Measurements from ENCODE around the gene ATG9A.

The ATG9A gene

GRCh38 chr2:219199470-219200211, 29.8 kb downstream of the ATG9A start:
- Histone ChIP-seq H3K27me3 (replicated peaks; ENCODE audit: control insufficient read depth, insufficient read depth, low read length) (no peaks in the 10 kb centered on the region), H3K4me3 (replicated peaks; ENCODE audit: low read depth, low read length) (no peak overlapping the region), H3K36me3 (ENCODE audit: control insufficient read depth, insufficient read depth, low read length) (no peaks in the 10 kb centered on the region)
- no peak for DNase-seq (ENCODE audit: extremely low read depth, insufficient read length)
- no peak for TF ChIP-seq CTCF (IDR thresholded peaks at IDR 0.05; ENCODE audit: insufficient read depth, low read length, poor library complexity, severe bottlenecking)

- Histone ChIP-seq H3K27me3 (replicated peaks; ENCODE audit: control insufficient read depth, insufficient read depth, low read length) (no peaks in the 10 kb centered on the region), H3K4me3 (replicated peaks; ENCODE audit: low read depth, low read length) (no peak overlapping the region)
- DNase-seq (ENCODE audit: extremely low read depth, insufficient read length): no peak
Observed at GRCh38 chr2:219198974-219199373, 30.5 kb downstream of the ATG9A start.

GRCh38 chr2:219197388-219197787, 32.0 kb downstream of the ATG9A start:
- no peaks in the 10 kb centered on the region for H3K36me3 ChIP-seq (ENCODE audit: control insufficient read depth, insufficient read depth, low read length)
- no peak for TF ChIP-seq CTCF (IDR thresholded peaks at IDR 0.05; ENCODE audit: insufficient read depth, low read length, poor library complexity, severe bottlenecking)
- DNase-seq (ENCODE audit: extremely low read depth, insufficient read length): no peak

More at GRCh38 chr2:219198974-219199373, 30.5 kb downstream of the ATG9A start:
- TF ChIP-seq CTCF (IDR thresholded peaks at IDR 0.05; ENCODE audit: insufficient read depth, low read length, poor library complexity, severe bottlenecking): no peak
- H3K36me3 ChIP-seq (ENCODE audit: control insufficient read depth, insufficient read depth, low read length): no peaks in the 10 kb centered on the region

GRCh38 chr2:219186754-219187456, 42.5 kb downstream of the ATG9A start:
- Histone ChIP-seq H3K36me3 (ENCODE audit: control insufficient read depth, insufficient read depth, low read length) (peaks cover 18% of the 10 kb centered on the region), H3K4me3 (replicated peaks; ENCODE audit: low read depth, low read length) (no peak overlapping the region), H3K27me3 (replicated peaks; ENCODE audit: control insufficient read depth, insufficient read depth, low read length) (no peaks in the 10 kb centered on the region)
- DNase-seq (ENCODE audit: extremely low read depth, insufficient read length): no peak
- TF ChIP-seq CTCF (IDR thresholded peaks at IDR 0.05; ENCODE audit: insufficient read depth, low read length, poor library complexity, severe bottlenecking): no peak

More at GRCh38 chr2:219197388-219197787, 32.0 kb downstream of the ATG9A start:
- no peak overlapping the region for H3K4me3 ChIP-seq (replicated peaks; ENCODE audit: low read depth, low read length)
- no peaks in the 10 kb centered on the region for H3K27me3 ChIP-seq (replicated peaks; ENCODE audit: control insufficient read depth, insufficient read depth, low read length)

DNA sequence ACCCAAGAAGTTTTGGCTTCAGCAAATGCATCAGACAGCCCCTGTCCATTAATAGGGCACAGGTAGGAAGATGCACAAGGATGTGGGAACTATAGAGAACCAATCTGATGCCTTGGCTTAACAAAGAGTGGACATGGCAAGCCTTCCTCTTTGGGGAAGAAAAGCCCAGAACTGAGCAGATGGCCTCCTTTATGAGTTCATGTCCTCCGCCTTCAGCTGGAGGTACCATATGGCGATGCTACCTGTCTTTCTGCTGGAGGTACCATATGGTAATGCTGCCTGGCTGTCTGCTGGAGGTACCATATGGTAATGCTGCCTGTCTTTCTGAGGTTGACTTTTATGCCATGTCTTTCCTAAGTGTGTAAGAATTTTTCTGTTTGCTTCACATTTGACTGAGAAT, 45.3 kb downstream of the ATG9A start:
- no peak for DNase-seq (ENCODE audit: extremely low read depth, insufficient read length)
- Histone ChIP-seq H3K27me3 (replicated peaks; ENCODE audit: control insufficient read depth, insufficient read depth, low read length) (no peaks in the 10 kb centered on the region), H3K36me3 (ENCODE audit: control insufficient read depth, insufficient read depth, low read length) (peaks cover 31% of the 10 kb centered on the region), H3K4me3 (replicated peaks; ENCODE audit: low read depth, low read length) (no peak overlapping the region)
- TF ChIP-seq CTCF (IDR thresholded peaks at IDR 0.05; ENCODE audit: insufficient read depth, low read length, poor library complexity, severe bottlenecking): no peak

Measured in GM06990 (cell line).